ENCODE data around the gene TPTE.
"Not testable (repeated sequence)": the region's sequence is repeated elsewhere in the genome, so short reads cannot be mapped to it uniquely, and the experiment has no call there.

The TPTE gene

DNA sequence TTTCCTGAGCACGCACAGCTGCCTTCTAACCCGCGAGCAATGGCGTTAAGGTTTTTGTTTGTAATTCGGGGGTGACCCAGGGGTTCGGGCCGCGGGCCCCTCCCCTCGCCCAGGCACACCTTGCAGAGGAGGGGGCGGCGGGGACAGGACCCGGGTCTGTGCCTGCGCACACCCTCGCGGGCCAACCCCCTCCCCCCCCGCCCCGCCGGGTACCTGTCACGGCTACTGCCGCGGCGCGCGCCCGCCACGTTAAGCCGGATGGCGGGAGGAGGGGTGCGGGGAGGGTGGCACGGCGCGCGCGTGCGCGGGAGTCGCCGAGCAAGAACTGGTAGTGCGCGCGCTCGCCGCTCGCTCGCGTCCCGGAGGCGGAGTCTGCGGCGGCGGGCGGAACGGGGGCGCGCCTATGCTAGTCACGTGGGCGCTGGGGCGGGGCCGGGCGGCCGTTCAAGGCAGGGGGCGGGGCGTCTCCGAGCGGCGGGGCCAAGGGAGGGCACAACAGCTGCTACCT is at the start of gene TPTE:
TSS of gene TPTE (plus strand) at position 493 of the 508 bp plus-strand sequence. CDS start 17,141 bp downstream, outside the sequence.
- DNase-seq = no peak

DNA sequence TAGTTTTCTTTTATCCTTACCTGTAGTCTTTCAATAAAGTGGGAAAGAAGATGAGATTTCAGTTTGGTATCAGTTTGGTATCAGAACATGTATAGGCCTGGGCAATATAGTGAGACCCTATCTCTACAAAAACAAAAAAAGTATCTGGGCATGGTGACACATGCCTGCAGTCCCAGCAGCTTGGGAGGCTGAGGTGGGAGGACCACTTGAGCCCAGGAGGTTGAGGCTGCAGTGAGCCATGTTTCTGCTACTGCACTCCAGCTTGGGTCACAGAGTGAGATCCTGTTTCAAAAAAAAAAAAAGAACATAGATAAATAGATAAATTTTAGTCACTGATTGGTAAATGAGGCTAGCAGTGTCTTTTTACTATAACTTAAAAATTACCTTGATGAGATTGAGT is 49.4 kb upstream of the TPTE start:
- not testable (repeated sequence) for DNase-seq

DNA sequence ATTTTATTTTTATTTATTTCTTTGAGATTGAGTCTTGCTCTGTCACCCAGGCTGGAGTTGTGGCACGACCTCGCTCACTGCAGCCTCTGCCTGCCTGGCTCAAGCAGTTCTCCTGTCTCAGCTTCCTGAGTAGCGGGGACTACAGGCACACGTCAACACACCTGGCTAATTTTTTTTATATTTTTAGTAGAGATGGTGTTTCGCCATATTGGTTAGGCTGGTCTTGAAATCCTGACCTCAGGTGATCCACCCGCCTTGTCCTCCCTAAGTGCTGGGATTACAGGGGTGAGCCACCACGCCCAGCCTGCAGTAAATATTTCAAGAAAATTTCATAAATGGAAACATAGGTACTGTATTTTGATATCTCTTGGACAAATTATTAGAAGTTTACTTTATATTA is 43.6 kb upstream of the TPTE start:
- not testable (repeated sequence) for DNase-seq

DNA sequence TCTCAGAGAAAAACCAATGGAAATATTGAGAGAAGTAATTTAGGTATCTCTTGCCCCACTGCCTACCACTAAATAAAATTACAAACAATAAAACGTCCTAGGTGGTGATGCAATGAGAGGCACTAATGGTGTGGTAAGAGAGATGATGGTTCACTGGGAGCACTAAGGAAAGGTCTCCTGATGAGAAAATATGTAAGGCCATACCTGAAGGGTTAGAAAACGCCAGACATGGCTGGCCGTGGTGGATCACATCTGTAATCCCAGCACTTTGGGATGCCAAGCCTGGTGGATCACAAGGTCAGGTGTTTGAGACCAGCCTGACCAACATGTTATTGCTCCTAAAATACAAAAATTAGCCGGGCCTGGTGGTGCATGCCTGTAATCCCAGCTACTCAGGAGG is 41.5 kb upstream of the TPTE start:
- DNase-seq = not testable (repeated sequence)

DNA sequence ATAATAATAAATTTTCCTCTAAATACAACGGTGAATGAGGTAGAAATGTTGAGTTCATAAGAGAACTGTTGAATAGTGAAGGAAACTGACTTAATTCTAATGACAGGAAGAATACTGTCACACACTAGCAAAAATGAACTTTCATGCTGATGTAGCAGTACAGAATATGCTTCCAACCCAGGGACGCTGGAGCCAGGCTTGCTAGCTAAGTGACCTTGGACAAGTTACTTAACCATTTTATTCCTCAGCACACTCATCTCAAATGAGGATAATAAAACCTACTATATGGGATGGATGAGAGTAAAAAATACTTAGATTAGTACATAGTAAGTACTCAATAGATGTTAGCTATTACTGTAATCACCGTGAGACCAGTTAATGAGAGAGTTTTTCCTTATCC is 36.5 kb upstream of the TPTE start:
- not testable (repeated sequence) for DNase-seq

DNA sequence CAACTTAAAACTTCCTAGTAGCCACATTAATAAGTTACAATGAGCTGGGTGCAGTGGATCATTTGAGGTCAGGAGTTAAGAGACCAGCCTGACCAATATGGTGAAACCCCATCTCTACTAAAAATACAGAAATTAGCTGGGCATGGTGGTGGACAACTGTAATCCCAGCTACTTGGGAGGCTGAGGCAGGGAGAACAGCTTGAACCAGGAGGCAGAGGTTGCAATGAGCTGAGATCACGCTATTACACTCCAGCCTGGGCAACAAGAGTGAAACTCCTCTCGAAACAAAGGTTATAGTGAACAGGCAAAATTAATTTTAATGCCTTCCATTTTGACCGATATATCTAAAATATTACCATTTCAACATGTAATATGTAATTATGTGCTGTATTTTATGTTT is 30.9 kb upstream of the TPTE start:
- not testable (repeated sequence) for DNase-seq

DNA sequence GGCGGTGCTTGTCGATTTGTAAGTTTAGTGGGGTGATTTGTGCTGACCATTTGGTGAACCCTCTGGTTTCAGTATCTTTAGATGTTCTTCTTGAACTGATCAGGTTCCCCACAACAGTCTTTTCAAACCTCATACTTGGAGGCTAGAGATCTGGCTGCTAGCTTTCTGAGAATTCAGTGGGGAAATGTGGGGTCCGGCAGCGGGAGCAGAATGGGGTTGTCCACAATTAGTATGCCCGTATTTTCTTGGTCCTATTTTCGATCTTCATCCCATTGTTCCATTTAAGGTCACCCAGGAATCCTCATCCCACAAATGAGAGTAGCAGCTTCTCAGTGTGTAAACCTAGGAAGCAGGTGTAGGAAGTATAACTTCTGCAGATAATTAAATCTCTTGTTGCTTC is 10.3 kb upstream of the TPTE start:
- DNase-seq = no peak

DNA sequence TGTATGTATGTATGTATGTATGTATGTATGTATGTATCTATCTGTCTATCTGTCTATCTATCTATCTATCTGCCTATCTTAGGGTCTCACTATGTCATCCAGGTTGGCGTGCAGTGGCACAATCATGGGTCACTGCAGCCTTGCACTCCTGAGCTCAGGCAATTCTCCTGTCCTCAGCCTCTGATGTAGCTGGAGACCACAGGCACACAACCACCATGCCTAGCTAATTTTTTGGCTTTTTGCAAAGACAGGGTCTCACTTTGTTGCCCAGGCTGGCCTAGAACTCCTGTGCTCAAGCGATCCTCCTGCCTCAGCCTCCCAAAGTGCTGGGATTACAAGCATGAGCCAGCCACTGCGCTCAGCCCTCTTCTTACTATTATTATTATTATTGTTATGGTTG is 4.5 kb upstream of the TPTE start:
- not testable (repeated sequence) for DNase-seq

DNA sequence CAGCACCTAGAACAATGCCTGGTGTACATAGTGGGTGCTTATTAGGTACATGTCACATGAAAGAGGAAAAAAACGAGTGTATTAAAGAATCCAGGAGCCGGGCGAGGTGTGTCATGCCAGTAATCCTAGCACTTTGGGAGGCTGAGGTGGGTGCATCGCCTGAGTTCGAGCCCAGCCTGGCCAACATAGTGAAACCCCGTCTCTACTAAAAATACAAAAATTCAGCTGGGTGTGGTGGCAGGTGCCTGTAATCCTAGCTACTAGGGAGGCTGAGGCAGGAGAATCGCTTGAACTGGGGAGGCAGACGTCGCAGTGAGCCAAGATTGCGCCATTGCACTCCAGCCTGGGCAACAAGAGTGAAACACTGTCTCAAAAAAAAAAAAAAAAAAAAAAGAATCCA is 3.5 kb upstream of the TPTE start:
- not testable (repeated sequence) for DNase-seq

DNA sequence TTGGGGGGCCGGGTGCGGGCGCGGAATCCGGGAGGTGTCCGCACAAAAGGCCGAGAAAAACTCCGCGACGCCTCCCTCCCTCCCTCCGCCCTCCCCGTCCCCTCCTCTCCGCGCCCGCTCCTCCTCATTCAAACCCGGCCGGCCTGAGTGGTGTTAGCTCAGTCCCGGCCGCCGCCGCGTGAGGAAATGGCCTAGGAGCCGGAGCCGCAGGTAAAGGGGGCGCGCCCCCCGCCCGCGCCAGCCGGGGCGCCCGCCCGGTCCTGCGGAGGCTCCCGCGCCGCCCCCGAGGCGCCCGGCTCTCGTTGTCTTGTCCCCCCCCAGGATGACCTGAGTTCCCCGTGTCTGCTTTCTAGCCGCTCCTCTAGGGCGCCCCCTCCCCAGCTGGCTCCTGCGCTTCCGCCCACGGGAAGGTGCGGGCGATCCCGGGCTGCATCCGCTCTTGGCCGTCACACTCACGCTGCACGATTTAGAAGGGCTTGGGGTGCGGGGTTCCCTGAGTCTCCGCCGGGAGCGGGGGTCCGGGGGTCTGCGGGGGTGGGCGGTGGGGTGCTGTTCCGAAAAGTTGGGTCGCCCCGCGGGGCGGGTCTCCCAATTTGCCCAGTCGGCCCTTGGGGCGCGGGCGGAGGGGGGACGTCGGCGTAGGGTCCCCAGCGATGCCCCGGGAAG is 585 bp downstream of the TPTE start:
- DNase-seq = not testable (repeated sequence)

DNA sequence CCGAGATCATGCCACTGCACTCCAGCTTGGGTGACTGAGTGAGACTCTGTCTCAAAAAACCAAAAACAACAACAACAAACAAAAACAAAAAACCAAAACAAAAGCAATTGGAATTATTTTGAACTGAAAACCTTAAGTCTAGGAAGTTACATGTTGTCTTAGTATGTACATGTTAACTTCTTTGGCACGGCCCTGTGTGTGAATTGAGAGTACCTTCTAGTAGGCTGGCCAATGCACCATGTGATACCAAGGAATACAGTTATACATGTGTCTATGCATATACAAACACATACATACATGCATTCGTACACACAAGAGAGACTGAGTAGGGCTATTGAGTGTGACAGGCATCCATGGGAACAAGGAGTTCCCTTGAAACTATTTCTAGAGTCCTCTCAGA is 18.6 kb downstream of the TPTE start:
- no peak for DNase-seq

DNA sequence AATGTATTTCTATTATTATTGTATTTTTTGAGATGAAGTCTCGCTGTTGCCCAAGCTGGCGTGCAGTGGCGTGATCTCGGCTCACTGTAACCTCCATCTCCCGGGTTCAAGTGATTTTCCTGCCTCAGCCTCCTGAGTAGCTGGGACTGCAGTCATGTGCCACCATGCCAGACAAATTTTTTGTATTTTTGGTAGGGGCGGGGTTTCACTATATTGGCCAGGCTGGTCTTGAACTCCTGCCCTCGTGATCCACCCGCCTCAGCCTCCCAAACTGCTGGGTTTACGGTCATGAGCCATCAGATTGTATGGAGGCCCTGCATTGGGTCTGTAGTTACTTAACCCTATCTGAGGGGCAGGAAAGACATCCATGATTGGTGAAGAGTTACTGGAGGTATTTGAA is 23.0 kb downstream of the TPTE start:
- DNase-seq = not testable (repeated sequence)

DNA sequence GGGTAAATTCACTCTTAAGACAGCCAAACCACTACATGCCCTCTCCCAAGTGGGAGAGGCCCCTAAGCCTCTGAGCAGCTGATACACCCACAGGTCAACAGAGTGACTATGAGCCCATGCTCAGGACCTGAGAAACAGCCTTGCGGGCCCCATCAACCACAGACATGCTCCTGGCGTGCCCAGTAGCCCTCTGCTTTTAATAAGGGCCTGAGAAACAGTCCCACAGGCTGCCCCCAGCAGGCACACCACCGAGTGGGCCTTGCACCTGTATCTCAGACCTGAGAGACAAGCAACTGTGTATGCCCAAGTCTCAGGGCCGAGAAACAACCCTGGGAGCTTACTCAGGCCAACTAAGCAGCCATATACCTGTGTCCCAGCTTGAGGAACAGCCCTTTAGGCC is 26.5 kb downstream of the TPTE start:
- DNase-seq = not testable (repeated sequence)

DNA sequence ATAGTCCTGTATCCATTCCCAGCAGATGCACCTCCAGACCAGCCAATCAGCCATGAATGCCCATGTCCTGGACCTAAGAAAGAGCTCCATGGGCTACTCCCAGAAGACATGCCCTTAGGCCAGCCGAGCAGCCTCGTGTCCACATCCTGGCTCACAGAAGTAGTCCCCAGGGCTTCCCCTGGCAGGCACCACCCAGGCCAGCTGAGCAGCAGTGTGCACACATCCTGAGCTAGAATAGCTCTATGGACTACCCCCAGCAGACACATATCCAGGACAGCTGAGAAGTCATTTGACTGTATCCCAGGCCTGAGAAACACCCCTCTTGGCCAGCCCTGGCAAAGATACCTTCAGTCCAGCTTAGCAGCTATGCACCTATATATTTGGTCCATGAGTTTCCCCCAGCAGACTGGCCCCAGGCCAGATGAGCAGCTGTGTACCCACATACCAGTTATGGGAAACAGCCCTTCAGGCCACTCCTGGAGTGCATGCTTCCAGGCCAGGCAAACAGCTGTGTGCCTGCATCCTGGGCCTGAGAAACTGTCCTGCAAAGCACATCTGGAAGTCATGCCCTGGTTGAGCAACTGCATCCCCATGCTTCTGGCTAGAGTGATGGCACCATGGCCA is 27.1 kb downstream of the TPTE start:
- not testable (repeated sequence) for DNase-seq

DNA sequence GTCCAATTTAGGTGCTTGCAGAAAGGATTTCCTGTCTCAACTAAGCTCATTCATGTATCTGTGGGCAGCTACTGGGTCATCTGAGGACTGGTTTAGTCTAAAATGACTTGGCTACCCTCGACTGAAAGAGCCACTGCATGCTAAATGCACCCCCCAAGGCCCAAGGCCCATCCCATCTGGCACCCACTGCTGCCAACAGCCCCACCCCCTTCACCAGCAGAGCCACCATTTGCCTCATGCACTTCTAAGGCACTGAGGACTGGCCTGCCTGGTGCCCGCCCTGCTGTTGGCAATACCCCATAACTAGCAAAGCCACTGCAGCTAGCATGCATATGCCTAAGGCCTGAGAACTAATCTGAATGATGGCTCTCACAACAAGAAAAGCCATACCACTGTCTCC is 49.4 kb downstream of the TPTE start:
- DNase-seq = not testable (repeated sequence)

DNA sequence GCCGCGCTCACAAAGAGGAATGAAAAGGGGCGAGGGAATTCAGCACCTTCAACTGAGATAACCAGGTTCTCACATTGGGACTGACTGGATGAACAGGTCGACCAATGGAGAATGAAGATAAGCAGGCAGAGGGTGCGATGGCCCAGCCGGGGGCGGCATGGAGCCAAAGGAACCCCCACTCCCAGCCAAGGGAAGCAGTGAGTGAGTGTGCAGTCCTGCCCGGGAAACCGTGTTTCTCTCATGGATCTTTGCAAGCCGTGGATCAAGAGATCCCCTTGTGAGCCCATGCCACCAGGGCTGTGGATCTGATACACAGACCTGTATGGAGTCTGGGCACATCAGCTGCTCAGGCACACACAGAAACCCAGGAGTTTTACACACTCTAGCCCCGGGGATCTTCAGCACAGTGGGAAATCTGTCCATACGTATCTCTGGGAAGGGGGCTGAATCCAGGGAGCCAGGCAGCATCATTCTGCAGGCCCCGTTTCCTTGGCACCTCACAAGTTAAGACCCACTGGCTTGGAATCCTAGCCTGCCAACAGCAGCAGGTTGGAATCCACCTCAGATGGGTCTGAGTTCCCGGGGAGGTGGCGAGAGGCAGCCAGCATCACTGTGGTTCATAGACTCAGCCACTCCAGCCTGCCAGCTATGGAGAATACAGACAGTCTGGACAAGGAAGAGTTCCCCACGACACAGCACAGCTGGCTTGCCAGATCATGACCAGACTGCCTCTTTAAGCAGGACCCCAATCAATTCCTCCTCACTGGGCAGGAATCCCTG is 53.3 kb downstream of the TPTE start:
- DNase-seq = not testable (repeated sequence)

DNA sequence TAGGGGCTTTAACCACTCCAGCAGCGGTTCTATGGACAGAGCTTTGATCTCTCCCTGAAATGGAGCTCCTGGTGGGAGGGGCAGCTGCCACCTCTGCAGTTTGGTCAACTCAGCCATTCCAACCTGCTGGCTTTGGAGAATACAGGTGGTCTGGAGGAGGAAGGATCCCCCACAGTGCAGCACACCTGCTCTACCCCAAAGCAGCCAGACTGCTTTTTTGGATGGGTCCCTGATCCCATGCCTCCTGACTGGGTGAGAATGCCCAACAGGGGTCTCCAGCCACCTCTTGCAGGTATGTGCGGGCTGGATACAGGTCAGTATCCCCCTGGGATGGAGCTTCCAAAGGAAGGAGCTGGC is 53.9 kb downstream of the TPTE start:
- no peak for DNase-seq

DNA sequence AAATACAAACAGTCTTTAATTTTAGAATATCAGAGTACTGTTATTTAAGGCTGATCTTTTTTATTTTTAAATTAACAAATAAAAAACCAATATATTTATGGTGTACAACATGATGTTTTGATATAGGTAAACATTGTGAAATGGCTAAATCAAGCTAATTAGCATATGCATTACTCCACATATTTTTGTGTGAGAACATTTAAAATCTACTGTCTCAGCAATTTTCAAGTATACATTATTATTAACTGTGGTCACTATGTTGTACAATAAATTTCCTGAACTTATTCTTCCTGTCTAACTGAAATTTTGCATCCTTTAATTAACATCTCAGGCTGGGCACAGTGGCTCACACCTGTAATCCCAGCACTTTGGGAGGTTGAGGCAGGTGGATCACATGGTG is 57.5 kb downstream of the TPTE start:
- DNase-seq = not testable (repeated sequence)

DNA sequence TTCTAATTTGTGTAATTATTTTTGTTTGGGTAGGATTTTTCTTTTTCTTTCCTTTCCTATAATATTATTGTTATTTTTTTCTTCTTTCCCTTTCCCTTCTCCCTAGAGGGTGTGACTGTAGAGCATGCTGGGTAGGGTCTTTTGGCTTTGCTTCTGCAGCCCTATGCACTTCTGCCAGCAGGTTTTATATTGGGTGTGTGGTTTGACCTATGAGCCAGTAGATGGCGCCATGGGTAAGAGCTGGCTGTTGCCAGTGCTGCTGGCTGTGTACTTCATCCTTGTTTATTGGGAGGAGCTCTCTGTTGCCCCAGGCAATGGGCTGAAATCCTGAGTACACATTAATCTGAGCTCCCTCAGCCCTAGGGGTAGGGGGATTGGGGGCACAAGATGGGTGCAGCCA is 67.7 kb downstream of the TPTE start:
- not testable (repeated sequence) for DNase-seq

DNA sequence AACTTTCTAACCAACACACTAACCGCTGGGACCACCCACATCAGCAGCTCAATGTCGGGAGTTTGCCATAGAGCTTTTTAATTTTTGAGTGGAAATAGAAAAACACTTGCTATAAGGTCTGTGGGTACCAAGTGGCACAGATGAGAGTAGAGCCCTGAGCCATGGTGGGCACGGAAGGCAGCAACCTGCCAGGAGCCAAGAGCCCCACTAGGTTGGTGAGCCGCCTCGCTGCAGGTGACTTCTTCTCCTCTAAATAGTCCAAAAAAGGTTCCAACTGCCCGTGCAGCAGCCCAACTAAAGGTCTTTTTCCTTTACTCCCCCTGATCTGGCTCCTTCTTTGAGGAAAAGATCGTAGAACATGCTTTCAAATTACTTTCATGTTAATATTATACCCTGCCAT is 85.7 kb downstream of the TPTE start:
- DNase-seq = not testable (repeated sequence)

DNA sequence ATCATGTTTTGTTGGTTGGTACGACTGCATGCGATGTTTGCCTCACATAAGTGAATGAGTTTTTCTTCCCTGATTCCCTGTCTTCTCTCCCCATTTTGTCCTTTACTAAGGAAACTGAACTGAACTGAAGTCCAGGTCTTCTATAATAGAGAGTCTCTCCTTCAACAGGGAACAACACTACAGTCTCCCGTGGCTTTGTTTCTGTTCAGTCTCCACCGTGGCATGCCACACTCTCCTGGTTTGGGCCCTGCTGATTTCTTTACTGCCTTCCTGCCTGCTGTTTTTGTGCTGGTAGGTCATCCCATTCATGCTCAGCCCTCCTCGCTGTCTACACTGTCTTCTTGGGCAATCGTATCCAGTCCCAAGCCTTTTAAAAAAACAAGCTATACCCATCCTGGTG is 92.9 kb downstream of the TPTE start:
- not testable (repeated sequence) for DNase-seq

DNA sequence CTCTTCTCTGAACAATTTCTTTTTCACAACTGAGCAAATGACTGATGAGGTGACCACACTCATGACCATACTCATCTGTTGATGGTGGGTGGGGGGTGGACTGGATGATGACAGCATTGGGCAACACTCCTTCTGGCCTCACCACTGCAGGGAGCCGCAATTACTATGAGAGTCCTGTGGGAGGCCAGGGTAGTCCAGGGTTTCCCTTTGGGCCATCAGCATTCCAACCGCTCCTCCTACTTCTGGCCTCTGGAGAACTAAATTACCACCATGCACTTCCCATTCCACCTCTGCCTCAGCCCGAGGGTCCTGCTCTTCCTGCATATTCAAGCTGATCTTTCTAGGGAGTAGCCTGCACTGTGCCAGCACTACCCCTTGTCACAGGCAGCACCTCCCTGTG is 94.7 kb downstream of the TPTE start:
- DNase-seq = not testable (repeated sequence)

DNA sequence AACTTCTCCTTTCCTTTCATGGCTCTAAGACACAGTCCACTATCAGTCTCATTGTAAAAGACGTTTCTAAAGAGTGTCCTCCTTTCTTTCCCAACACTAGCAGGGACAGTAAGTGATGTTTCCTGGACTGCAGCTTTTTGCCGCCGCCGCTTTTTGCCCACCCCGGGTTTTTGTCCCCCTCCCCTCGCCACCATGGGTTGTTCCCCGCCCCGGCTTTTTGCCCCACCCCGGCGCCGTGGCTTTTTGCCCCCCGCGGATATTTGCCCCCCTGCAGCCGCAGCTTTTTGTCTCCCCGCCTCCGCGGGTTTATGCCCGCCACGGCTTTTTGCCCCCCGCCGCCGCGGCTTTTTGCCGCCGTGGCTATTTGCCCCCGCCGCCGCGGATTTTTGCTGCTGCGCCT is 95.2 kb downstream of the TPTE start:
- no peak for DNase-seq

Measured in CD4-positive, alpha-beta T cell treated with Interleukin-4 for 1 hour (primary cell).